CD4-positive, alpha-beta T cell treated with Interleukin-21 for 1 hour (primary cell): Measurements from ENCODE around the gene SEC24D.

Source experiments
- DNase-seq: peaks from one replicate; pipeline ENCODE4 v3.0.0-alpha.2; 2020

The SEC24D gene

GRCh38 chr4:118772767-118773428, 63.0 kb downstream of the SEC24D start:
- DNase-seq: no peak

DNA sequence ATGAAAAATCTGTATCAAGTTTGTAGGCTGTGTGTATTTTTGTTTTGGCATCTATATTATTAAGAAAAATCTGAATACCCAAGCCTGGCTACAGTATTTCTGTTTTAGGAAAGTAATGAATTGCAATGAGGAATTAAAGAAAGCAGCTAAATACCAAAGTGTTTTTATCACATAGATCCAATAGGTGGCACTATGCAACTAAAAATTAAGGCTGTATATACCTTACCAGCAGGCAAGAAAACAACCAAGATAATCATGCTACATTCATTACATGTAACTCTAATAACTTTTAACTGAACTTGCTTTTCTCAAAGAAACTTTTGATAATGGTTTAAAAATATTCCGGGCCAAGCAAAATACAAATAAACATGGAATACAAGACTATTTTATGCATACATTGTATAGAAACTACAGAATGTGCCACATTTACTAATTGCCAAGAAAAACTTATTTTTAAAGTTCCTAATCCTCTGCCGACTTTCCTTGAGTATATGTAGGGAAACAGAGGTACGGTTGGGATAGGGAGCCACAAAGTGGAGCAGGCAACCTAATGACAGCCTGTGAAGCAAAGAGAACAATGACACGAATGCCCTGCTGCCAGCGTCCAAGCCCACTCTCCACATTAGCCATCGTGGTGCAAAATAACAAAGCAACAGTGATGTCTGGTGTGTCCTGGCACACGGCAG, 63.7 kb downstream of the SEC24D start:
- peak; percentile 56 for DNase-seq

GRCh38 chr4:118770741-118771187, 65.2 kb downstream of the SEC24D start:
- no peak for DNase-seq

- no peak for DNase-seq
Measured at GRCh38 chr4:118769161-118769560, 66.8 kb downstream of the SEC24D start.

- DNase-seq: no peak
Measured at GRCh38 chr4:118767109-118767508, 68.8 kb downstream of the SEC24D start.

GRCh38 chr4:118765399-118765798, 70.5 kb downstream of the SEC24D start:
- no peak for DNase-seq

DNA sequence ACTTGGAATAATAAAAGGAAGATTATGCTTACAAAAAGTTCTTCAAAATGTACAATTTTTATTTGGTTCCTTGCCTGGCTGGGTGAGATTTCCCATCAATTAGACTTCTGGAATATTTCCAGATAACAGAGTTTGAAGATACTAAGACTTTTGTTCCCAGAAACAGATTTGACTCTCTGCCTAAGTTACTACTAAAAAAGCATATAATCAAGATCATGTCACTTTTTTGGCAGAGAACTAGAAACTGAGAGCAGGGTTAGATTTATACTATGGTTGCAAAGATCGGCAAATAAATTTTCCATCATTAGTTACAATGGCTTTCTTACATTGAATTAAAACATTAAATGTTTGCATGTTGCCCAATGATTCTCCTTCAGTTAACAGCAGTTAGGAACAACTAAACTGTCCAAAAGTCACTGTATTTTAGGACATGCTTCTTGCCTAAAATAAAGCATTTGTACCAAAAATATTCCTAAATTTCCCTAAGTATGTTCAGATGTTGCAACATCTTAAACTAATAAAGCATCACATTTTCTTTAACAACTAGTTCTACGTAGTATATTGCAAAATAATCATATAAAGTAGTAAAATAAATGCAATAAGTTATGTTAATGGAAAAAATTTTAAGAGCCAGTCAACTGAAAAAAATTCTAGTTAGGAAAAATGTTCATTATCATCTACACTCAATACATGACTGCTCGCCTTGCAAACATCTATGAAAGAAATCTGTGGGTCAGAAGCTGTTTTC, 73.0 kb downstream of the SEC24D start:
- no peak for DNase-seq

- DNase-seq: no peak
Measured at GRCh38 chr4:118762155-118762554, 73.8 kb downstream of the SEC24D start.

DNA sequence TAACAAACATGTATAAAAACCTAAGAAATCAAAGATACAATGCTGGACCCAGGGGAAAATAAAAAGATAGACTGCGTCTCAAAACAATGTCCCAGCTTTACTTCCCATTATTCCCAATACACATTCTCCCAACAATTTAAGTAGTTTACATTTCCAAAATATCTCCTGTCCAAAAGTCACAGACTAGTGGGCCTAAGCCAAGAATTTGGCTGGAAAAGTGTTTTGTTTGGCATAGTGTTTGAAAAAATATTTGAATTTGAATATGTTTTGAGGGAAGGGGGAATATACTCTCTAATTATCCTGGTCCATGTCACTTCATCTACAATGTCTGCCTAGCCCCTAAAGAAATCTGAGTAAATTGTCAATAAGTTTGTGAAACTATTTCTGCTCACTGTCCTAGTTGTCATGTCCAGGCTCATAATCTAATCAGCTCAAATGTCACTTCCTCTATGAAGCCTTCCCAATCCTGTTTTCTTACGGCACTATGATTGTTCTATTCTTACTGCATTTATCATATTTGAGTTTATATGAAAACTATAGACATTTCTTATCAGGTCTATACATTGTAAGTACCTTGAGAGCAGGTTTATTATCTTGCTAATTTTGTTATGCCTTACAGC, 74.4 kb downstream of the SEC24D start:
- DNase-seq: no peak

- no peak for DNase-seq
Measured at GRCh38 chr4:118760493-118760892, 75.4 kb downstream of the SEC24D start.

- no peak for DNase-seq
Measured at GRCh38 chr4:118760092-118760491, 75.8 kb downstream of the SEC24D start.

DNA sequence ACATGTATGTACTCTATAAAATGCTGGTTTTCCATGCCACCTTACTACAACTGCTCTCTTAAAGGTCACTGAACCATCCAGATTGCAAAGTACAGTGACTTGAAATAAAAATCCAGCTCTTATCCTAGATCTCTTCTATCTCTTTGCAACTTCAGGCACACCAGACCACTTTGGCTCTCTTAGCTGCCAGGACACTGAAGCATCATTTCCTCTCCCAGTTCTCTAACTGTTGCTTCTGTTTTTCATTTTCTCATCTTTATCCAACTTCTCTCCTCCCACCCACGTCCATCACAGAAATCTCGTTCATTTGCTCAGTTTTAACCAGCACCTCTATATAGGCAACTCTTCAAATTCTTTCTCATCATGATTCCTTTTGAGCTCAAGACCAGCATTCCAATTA, 76.4 kb downstream of the SEC24D start:
- DNase-seq: no peak

- no peak for DNase-seq
Measured at GRCh38 chr4:118758293-118758692, 77.6 kb downstream of the SEC24D start.

- no peak for DNase-seq
Measured at GRCh38 chr4:118757761-118758251, 78.1 kb downstream of the SEC24D start.

GRCh38 chr4:118756958-118757357, 79.0 kb downstream of the SEC24D start:
- DNase-seq: no peak

GRCh38 chr4:118756429-118756828, 79.5 kb downstream of the SEC24D start:
- DNase-seq: no peak

GRCh38 chr4:118755438-118756226, 80.3 kb downstream of the SEC24D start:
- DNase-seq: no peak

- DNase-seq: no peak
Measured at GRCh38 chr4:118754890-118755289, 81.0 kb downstream of the SEC24D start.

DNA sequence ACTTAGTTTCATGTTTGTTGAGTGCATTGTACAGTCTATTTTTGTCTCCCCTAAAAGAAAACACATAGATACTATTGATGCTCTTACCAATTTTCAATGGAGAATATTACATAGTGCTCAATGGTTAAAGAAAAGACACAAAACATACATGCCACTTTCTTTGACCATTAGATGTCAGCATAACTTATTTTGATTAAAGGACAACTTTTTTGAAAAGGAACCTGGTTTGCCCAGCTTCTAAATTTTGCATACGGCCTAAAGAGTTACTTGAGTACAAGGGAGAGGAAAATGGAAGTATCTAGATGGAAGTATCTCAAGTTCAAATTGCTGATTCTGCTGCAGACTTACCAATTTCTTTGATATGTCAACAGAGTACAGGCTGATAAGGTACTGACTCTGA, 82.2 kb downstream of the SEC24D start:
- no peak for DNase-seq

GRCh38 chr4:118753096-118753495, 82.8 kb downstream of the SEC24D start:
- no peak for DNase-seq

DNA sequence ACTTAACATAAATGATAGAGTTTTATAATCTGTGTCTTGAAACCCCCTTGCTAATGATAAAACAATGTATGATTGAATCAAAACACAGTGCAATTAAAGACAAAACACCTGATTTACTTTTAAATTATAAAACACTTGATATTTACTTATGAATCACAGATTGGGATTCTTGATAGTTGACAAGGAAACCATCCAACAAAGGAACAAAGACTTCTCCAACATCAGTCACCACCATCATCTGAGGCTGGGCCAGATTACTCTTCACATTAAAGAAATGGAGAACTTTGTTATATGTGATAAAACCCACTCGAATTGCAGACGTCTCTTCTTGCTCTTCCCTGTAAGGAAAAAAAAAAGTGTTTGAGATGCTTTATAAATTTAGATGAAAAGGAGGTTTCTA, 83.4 kb downstream of the SEC24D start:
- DNase-seq: no peak

DNA sequence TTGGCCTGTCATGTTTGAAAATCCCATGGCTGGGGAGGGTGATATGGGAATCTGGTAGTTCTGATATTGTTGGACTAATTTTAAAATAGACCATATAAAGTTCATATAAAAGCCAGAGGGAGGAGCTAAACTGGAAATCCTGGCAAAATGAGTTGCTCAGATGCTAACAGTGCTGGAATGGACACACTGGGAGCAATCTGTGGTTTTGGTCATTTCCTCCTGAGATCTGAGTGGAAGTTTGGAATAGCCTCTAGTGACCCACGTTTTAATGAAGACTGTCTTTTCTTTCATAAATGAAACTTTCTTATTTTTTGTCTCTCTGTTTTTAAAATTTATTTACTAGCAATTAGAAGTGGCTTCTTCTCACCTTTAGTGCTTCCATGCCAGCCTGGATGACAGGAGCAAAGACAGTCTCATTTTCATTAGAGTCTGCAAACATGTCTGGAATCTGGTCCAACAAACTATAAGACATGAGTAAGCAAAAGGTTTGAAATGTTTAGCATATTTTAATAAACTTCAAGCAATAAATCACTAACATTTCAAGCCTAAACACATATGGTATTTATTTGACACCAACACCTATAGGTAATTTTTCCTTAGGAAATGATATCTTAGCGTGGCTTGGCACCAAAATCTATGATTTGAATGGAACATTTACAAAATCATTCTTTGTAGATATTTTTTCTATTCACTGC, 84.2 kb downstream of the SEC24D start:
- DNase-seq: no peak
